Body of pancreas (tissue), 4 donors: Measurements from ENCODE around the gene COPS3. TPM values are rescaled to one million over a fixed set of nuclear protein-coding genes. Genes with fewer than 3 reads are reported as not detected.

ENCODE experiments used
- ATAC-seq: fragments of 150-250 bp; one replicate; pipeline ENCODE4 v1.9.1; 2016
- DNase-seq, 4 donors: peaks; one replicate each; pipeline ENCODE4 v3.0.0-alpha.2; 2019
- H3K27ac ChIP-seq, 4 donors: fragments of 200-600 bp; sonication (generic); 1 replicate in 3 of 4; 2 replicates in 1 of 4; pipeline versions ENCODE4 v1.5.1 to v1.6.1; 2016 to 2019; ENCODE audit warnings: mild to moderate bottlenecking in 1 of 4, mixed read lengths in 1 of 4, moderate library complexity in 1 of 4
- H3K27me3 ChIP-seq, 2 donors: fragments of 200-600 bp; sonication (generic); one replicate each; pipeline ENCODE4 v1.6.0; 2016; ENCODE audit warnings: mild to moderate bottlenecking in 1 of 2
- H3K36me3 ChIP-seq, 2 donors: fragments of 200-600 bp; sonication (generic); replicated peaks in 1 of 2; 2 replicates each; pipeline ENCODE4 v1.5.1; 2016; ENCODE audit warnings: low read depth in 2 of 2; ENCODE audit not compliant: insufficient read depth in 1 of 2
- H3K4me1 ChIP-seq: fragments of 200-600 bp; sonication (generic); one replicate; pipeline ENCODE4 v1.6.0; 2016
- H3K4me3 ChIP-seq, 2 donors: fragments of 200-600 bp; sonication (generic); 1 replicate in 1 of 2; 2 replicates in 1 of 2; pipeline ENCODE4 v1.5.1; 2016 to 2019
- H3K9me3 ChIP-seq, 3 donors: fragments of 200-600 bp; sonication (generic); 1 replicate in 2 of 3; 2 replicates in 1 of 3; pipeline ENCODE4 v1.5.1; 2016
- CTCF ChIP-seq, 7 experiments: fragments of 450-650 bp in 4 of 7; fragments of 200-600 bp in 3 of 7; sonication (generic) in 3 of 7; IDR thresholded peaks; one replicate each; pipeline ENCODE4 v1.5.1; 2016 to 2019; ENCODE audit warnings: antibody characterized with exemption in 7 of 7
- POLR2A ChIP-seq, 3 donors: fragments of 450-650 bp; IDR thresholded peaks; one replicate each; pipeline ENCODE4 v1.6.1; 2016; ENCODE audit warnings: antibody characterized with exemption in 3 of 3, mild to moderate bottlenecking in 2 of 3
- intact Hi-C: fragments of 100-400 bp; cut with DNase I; formaldehyde crosslinking; loops from one replicate; pipeline ENCODE4 v1.15.1; 2023
- total RNA-seq, 2 donors: library from RNA; depleted of rRNA; stranded (reverse); fragments of >200 nt; gene quantifications; one replicate each; pipeline ENCODE4 v1.1.0, GENCODE V29; 2016

COPS3 gene
- total RNA-seq, 2 donors from 2014 or later: 23.1 to 29.8 TPM

GRCh38 chr17:17196776-17197175, 84.3 kb downstream of the COPS3 start:
- intact Hi-C loops: no loop called here
- Histone ChIP-seq H3K9me3 (no peaks in the 10 kb centered on the region), H3K36me3 (no peaks in the 10 kb centered on the region), H3K4me3 (no peak overlapping the region), H3K4me1 (no peaks in the 10 kb centered on the region), H3K27ac (no peak overlapping the region), H3K27me3 (no peaks in the 10 kb centered on the region)
- TF ChIP-seq POLR2A (IDR thresholded peaks at IDR 0.05): no peak
- no peak for TF ChIP-seq CTCF (IDR thresholded peaks at IDR 0.05)
- ATAC-seq (no peak), DNase-seq (no peak)

Other genes with a start within 250 kb of the COPS3 start
- 100 to 1,000 TPM; 147 to 269 TPM for gene MPRIP, start 238.8 kb downstream of the COPS3 start, total RNA-seq
- 1 to 10 TPM; 3.6 to 6.6 TPM for gene PLD6, start 74.9 kb downstream of the COPS3 start, total RNA-seq
- gene FLCN, start 44.1 kb downstream of the COPS3 start, total RNA-seq: 10 to 100 TPM; 35.8 to 64.3 TPM
- 1 to 10 TPM; 1.0 to 1.3 TPM for gene NT5M, start 22.1 kb upstream of the COPS3 start, total RNA-seq
- gene MED9, start 195.8 kb upstream of the COPS3 start, total RNA-seq: 1 to 10 TPM; 4.9 to 7.8 TPM
- gene RASD1, start 215.1 kb upstream of the COPS3 start, total RNA-seq: 10 to 100 TPM; 17.6 to 58.0 TPM